PC-3 (cell line): ENCODE data around the gene PSMD1.

Source experiments
- EZH2 ChIP-seq: fragments of 300-600 bp; sonication (generic); IDR thresholded peaks from one replicate; pipeline ENCODE4 v1.6.1; 2017; ENCODE audit warnings: antibody characterized with exemption, mild to moderate bottlenecking, low read length; ENCODE audit not compliant: unreplicated experiment
- TF ChIP-seq, protein P1 (sequence below): fragments of 300-600 bp; sonication (generic); conservative IDR thresholded peaks from 2 replicates; pipeline ENCODE4 v1.5.1; 2017; ENCODE audit warnings: antibody characterized with exemption, low read depth, mild to moderate bottlenecking, low read length

DNA sequence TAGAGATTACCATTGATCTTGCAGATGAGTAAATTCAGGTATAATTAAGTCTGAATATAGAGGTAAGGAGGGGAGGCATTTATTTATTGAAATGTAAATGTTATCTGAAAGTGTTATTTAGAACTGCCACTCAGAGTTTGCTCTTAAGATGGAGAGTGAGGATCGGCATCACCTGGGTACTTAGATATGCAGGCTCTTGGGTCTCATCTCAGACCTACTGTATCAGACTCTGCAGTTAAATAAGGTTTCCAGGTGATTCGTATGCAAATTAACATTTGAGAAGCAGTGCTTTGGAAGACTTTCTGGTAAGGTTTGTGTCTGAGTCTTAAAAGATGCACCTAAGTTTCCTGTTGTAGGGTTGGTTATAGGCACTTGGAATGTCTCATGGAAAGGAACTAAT lies 59.0 kb downstream of the PSMD1 start:
- TF ChIP-seq, protein P1, sequence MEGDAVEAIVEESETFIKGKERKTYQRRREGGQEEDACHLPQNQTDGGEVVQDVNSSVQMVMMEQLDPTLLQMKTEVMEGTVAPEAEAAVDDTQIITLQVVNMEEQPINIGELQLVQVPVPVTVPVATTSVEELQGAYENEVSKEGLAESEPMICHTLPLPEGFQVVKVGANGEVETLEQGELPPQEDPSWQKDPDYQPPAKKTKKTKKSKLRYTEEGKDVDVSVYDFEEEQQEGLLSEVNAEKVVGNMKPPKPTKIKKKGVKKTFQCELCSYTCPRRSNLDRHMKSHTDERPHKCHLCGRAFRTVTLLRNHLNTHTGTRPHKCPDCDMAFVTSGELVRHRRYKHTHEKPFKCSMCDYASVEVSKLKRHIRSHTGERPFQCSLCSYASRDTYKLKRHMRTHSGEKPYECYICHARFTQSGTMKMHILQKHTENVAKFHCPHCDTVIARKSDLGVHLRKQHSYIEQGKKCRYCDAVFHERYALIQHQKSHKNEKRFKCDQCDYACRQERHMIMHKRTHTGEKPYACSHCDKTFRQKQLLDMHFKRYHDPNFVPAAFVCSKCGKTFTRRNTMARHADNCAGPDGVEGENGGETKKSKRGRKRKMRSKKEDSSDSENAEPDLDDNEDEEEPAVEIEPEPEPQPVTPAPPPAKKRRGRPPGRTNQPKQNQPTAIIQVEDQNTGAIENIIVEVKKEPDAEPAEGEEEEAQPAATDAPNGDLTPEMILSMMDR = no peak
- no peak for TF ChIP-seq EZH2
